Kidney (tissue), 14 donors: ENCODE measurements around the gene WDTC1. TPM values are rescaled to one million over a fixed set of nuclear protein-coding genes. Genes with fewer than 3 reads are reported as not detected.
"Not testable (repeated sequence)": the region's sequence is repeated elsewhere in the genome, so short reads cannot be mapped to it uniquely, and the experiment has no call there.

Source experiments
- DNase-seq, 5 donors: peaks; one replicate each; pipeline ENCODE4 v3.0.0-alpha.2; 2013 to 2020
- FAIRE-seq: peaks from 2 replicates; lab custom pipeline; 2012; peaks lifted over from hg19 to GRCh38; lab: Jason Lieb, UNC
- H3K27ac ChIP-seq, 2 donors: one replicate each; pipeline ENCODE4 v1.7.0; 2013; ENCODE audit warnings: low read depth in 2 of 2, low read length in 2 of 2, inconsistent platforms in 1 of 2
- H3K27me3 ChIP-seq: one replicate; pipeline ENCODE4 v1.7.1; 2013; ENCODE audit warnings: low read length, inconsistent platforms; ENCODE audit not compliant: control insufficient read depth, insufficient read depth
- H3K36me3 ChIP-seq, 3 donors: one replicate each; pipeline versions ENCODE4 v1.7.0 to v1.7.1; 2013; ENCODE audit warnings: low read length in 3 of 3, control low read depth in 1 of 3, inconsistent platforms in 1 of 3; ENCODE audit not compliant: insufficient read depth in 3 of 3, control insufficient read depth in 2 of 3
- H3K4me1 ChIP-seq, 3 donors: one replicate each; pipeline versions ENCODE4 v1.7.0 to v1.7.1; 2013; ENCODE audit warnings: low read length in 3 of 3, inconsistent platforms in 1 of 3, low read depth in 1 of 3; ENCODE audit not compliant: control insufficient read depth in 2 of 3, insufficient read depth in 2 of 3
- H3K4me3 ChIP-seq, 3 donors: one replicate each; pipeline versions ENCODE4 v1.7.0 to v1.8.1; 2013; ENCODE audit warnings: low read length in 3 of 3, control low read depth in 1 of 3, inconsistent platforms in 1 of 3
- H3K9ac ChIP-seq, 3 donors: one replicate each; pipeline versions ENCODE4 v1.7.0 to v1.7.1; 2013; ENCODE audit warnings: low read length in 3 of 3, control low read depth in 1 of 3, inconsistent platforms in 1 of 3
- H3K9me3 ChIP-seq, 3 donors: one replicate each; pipeline versions ENCODE4 v1.7.0 to v1.7.1; 2013; ENCODE audit warnings: low read length in 3 of 3, control low read depth in 1 of 3, inconsistent platforms in 1 of 3; ENCODE audit not compliant: control insufficient read depth in 2 of 3, insufficient read depth in 1 of 3
- intact Hi-C: fragments of 100-400 bp; cut with DNase I; formaldehyde crosslinking; loops from one replicate; pipeline ENCODE4 v1.11.1; 2022
- polyA plus RNA-seq: library from polyadenylated mRNA; stranded (reverse); fragments of 350-450 nt; fragmentation: Illumina TruSeq; extraction: RNeasy Lipid Tissue Mini Kit (QIAGEN cat#74804); gene quantifications from one replicate; pipeline ENCODE4 v1.2.3, GENCODE V29; 2014; ENCODE audit warnings: low read depth, low replicate concordance; ENCODE audit not compliant: insufficient read depth
- total RNA-seq: library from RNA; stranded (reverse); fragmentation: NEBNext Ultra II Directional; extraction: Animal tissue kit (Norgen Biotek cat#: 25700); gene quantifications from one replicate; pipeline ENCODE4 v1.2.1, GENCODE V29; 2021
- TF ChIP-seq, protein P1 (sequence below): IDR thresholded peaks from 3 replicates; pipeline ENCODE4 v1.5.1; 2012; ENCODE audit warnings: mild to moderate bottlenecking, moderate library complexity, borderline replicate concordance; ENCODE audit not compliant: insufficient read depth; ENCODE audit errors: extremely low read depth
- donor health status: control.
- donor health status: control.
- donor health status: control.
- donor health status: control.
- donor health status: control.
- donor health status: DM: yes; HTN: yes; CAD: no.
- donor health status: Normal renal cell carcinoma (clear cell type).

Gene WDTC1
- total and polyA plus RNA-seq, 2 donors from 2014 or later: 23.7 to 42.2 TPM

DNA sequence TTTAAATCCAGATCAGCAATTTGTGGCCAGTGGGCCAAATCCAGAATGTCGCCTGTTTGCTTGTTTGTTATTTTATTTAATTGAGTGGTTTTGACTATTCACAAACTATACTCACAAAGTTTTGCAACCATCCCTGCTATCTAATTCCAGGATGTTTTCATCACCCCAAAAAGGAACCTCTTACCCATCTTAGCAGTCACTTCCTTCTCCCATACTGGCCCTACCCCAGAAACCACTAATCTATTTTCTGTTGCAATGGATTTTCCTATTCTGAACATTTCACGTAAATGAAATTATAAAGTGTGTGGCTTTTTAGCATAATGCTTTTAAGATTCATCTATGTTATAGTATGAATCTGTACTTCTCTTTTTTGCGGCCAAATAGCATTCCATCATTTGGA, 41.3 kb downstream of the WDTC1 start:
- TF ChIP-seq, protein P1, sequence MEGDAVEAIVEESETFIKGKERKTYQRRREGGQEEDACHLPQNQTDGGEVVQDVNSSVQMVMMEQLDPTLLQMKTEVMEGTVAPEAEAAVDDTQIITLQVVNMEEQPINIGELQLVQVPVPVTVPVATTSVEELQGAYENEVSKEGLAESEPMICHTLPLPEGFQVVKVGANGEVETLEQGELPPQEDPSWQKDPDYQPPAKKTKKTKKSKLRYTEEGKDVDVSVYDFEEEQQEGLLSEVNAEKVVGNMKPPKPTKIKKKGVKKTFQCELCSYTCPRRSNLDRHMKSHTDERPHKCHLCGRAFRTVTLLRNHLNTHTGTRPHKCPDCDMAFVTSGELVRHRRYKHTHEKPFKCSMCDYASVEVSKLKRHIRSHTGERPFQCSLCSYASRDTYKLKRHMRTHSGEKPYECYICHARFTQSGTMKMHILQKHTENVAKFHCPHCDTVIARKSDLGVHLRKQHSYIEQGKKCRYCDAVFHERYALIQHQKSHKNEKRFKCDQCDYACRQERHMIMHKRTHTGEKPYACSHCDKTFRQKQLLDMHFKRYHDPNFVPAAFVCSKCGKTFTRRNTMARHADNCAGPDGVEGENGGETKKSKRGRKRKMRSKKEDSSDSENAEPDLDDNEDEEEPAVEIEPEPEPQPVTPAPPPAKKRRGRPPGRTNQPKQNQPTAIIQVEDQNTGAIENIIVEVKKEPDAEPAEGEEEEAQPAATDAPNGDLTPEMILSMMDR: no peak
- intact Hi-C loops: no loop called here
- no peak for DNase-seq
- Histone ChIP-seq H3K27me3 (no peaks in the 10 kb centered on the region), H3K4me3 (no peak overlapping the region), H3K9me3 (no peaks in the 10 kb centered on the region), H3K4me1 (no peaks in the 10 kb centered on the region), H3K27ac (no peak overlapping the region), H3K9ac (no peak overlapping the region), H3K36me3 (no peaks in the 10 kb centered on the region)
- FAIRE-seq: no peak

GRCh38 chr1:27284425-27285273, 50.2 kb downstream of the WDTC1 start:
- H3K27ac ChIP-seq: no peak overlapping the region
- H3K4me1 ChIP-seq: no peaks in the 10 kb centered on the region
- no peaks in the 10 kb centered on the region for H3K27me3 ChIP-seq
- TF ChIP-seq, protein P1: peak; percentile 88
- no peaks in the 10 kb centered on the region for H3K9me3 ChIP-seq
- FAIRE-seq (no peak), DNase-seq (peak; percentile 85 to 91 (median 87))
- H3K36me3 ChIP-seq: peaks cover 0 to 11% (median 0%) of the 10 kb centered on the region in 3 donors
- intact Hi-C loops: loop anchor here (5.0 kb wide), 1 partner anchor 182 kb away; no protein-coding TSS in a partner anchor
- no peak overlapping the region for H3K4me3 ChIP-seq
- H3K9ac ChIP-seq: no peak overlapping the region

- no peaks in the 10 kb centered on the region for H3K27me3 ChIP-seq
- H3K4me1 ChIP-seq: no peaks in the 10 kb centered on the region
- TF ChIP-seq, protein P1: no peak
- intact Hi-C loops: no loop called here
- no peak overlapping the region for H3K27ac ChIP-seq
- no peak overlapping the region for H3K9ac ChIP-seq
- H3K36me3 ChIP-seq: peaks cover 0 to 11% (median 0%) of the 10 kb centered on the region in 3 donors
- DNase-seq (no peak), FAIRE-seq (no peak)
- no peak overlapping the region for H3K4me3 ChIP-seq
- no peaks in the 10 kb centered on the region for H3K9me3 ChIP-seq
Observed at GRCh38 chr1:27285274-27285660, 50.8 kb downstream of the WDTC1 start.

DNA sequence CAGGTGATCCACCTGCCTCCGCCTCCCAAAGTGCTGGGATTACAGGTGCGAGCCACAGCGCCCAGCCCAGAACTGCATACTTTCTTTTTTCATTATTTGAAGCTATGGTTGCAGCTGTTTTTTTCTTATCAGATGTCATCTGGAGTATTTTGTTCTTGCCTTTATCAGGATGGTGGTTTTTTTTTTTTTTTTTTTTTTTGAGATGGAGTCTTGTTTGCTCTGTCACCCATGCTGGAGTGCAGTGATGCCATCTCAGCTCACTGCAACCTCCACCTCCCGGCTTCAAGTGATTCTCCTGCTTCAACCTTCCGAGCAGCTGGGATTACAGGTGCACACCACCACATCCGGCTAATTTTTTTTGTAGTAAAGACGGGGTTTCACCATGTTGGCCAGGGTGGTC, 51.4 kb downstream of the WDTC1 start:
- H3K27me3 ChIP-seq, FAIRE-seq, H3K9ac ChIP-seq, H3K4me1 ChIP-seq, H3K4me3 ChIP-seq, H3K9me3 ChIP-seq, intact Hi-C loops, H3K27ac ChIP-seq, DNase-seq: not testable (repeated sequence)
- H3K36me3 ChIP-seq: peaks cover 0 to 11% (median 0%) of the 10 kb centered on the region in 3 donors

- H3K36me3 ChIP-seq: peaks cover 0 to 19% (median 18%) of the 10 kb centered on the region in 3 donors
- H3K4me1 ChIP-seq, FAIRE-seq, H3K9me3 ChIP-seq, H3K4me3 ChIP-seq, H3K27me3 ChIP-seq, intact Hi-C loops, H3K27ac ChIP-seq, H3K9ac ChIP-seq, DNase-seq: not testable (repeated sequence)
Observed at GRCh38 chr1:27289125-27289524, 54.7 kb downstream of the WDTC1 start.
